HCT116 (cell line): ENCODE measurements around the gene OSBPL8. TPM values are rescaled to one million over a fixed set of nuclear protein-coding genes. Genes with fewer than 3 reads are reported as not detected.

Experiments used
- ATAC-seq: fragments of 200-7000 bp; cut with Tn5 transposase; 2 replicates; pipeline ENCODE4 v1.9.1; 2020; ENCODE audit warnings: mild to moderate bottlenecking, moderate library complexity
- BruUV-seq: library from RNA; stranded (reverse); fragments of 400-500 nt; replicated peaks from 2 replicates; lab custom pipeline; 2021; lab: Mats Ljungman, UMichigan
- CTCF ChIA-PET: fragments of 300-600 bp; sonication (Branson Sonifier 250); formaldehyde crosslinking; loops from one replicate; lab custom pipeline; 2021; ENCODE audit warnings: antibody characterized with exemption; lab: Charles Lee
- POLR2A ChIA-PET: fragments of 300-600, 350-600 bp; sonication (Branson Sonifier 250); formaldehyde crosslinking; loops from one replicate; lab custom pipeline; 2021; ENCODE audit warnings: antibody characterized with exemption; lab: Charles Lee
- RAD21 ChIA-PET, 2 experiments: fragments of 300-600 bp; sonication (Branson Sonifier 250); formaldehyde crosslinking; loops; one replicate each; lab custom pipeline; 2023; ENCODE audit warnings: low total read pairs in 2 of 2; ENCODE audit not compliant: uncharacterized antibody in 2 of 2, unreplicated experiment in 2 of 2, low non-redundant PET in 1 of 2; lab: Charles Lee
- DNase-seq: peaks from one replicate; pipeline ENCODE4 v3.0.0-alpha.2; 2010; ENCODE audit warnings: low read depth, low spot score
- H2AFZ ChIP-seq: fragments of 200-600 bp; shearing (Covaris generic), sonication (generic); 2 replicates; pipeline ENCODE4 v1.6.1; 2017; ENCODE audit warnings: low read depth, mixed run types, mixed read lengths, antibody characterized with exemption, low read length; ENCODE audit not compliant: poor library complexity, severe bottlenecking
- H3K27ac ChIP-seq: 2 replicates; pipeline ENCODE4 v1.5.1; 2012; ENCODE audit warnings: low read depth, low read length
- H3K27me3 ChIP-seq: fragments of 200-600 bp; sonication (generic); 2 replicates; pipeline ENCODE4 v1.6.1; 2016; ENCODE audit warnings: mixed run types, low read length, mixed read lengths; ENCODE audit not compliant: insufficient read depth
- H3K36me3 ChIP-seq, 2 experiments: fragments of 200-500 bp in 1 of 2; fragments of 200-600 bp in 1 of 2; sonication (Bioruptor generic) in 1 of 2; sonication (generic) in 1 of 2; 2 replicates each; pipeline versions ENCODE4 v1.5.1 to v1.6.1; 2014 to 2016; ENCODE audit warnings: low read length in 2 of 2, inconsistent platforms in 1 of 2, mixed read lengths in 1 of 2, mixed run types in 1 of 2; ENCODE audit not compliant: insufficient read depth in 2 of 2, control insufficient read depth in 1 of 2
- H3K4me1 ChIP-seq, 2 experiments: fragments of 200-600 bp in 1 of 2; sonication (generic) in 1 of 2; 2 replicates each; pipeline versions ENCODE4 v1.5.1 to v1.6.1; 2012 to 2017; ENCODE audit warnings: low read length in 2 of 2, inconsistent platforms in 1 of 2, mild to moderate bottlenecking in 1 of 2, mixed read lengths in 1 of 2, mixed run types in 1 of 2, moderate library complexity in 1 of 2; ENCODE audit not compliant: insufficient read depth in 2 of 2, control insufficient read depth in 1 of 2
- H3K4me2 ChIP-seq: fragments of 200-600 bp; sonication (generic); 2 replicates; pipeline ENCODE4 v1.6.1; 2017; ENCODE audit warnings: mixed run types, low read length, mixed read lengths
- H3K4me3 ChIP-seq, 2 experiments: fragments of 200-600 bp in 1 of 2; sonication (generic) in 1 of 2; replicated peaks in 1 of 2; 2 replicates each; pipeline ENCODE4 v1.5.1; 2011 to 2016; ENCODE audit warnings: low read length in 2 of 2, control low read depth in 1 of 2, low read depth in 1 of 2, mild to moderate bottlenecking in 1 of 2, mixed read lengths in 1 of 2, mixed run types in 1 of 2
- H3K79me2 ChIP-seq: fragments of 200-600 bp; sonication (generic); 2 replicates; pipeline ENCODE4 v1.6.1; 2017; ENCODE audit warnings: mild to moderate bottlenecking, mixed run types, low read length, moderate library complexity, mixed read lengths; ENCODE audit not compliant: insufficient read depth
- H3K9ac ChIP-seq: fragments of 200-600 bp; sonication (generic); 2 replicates; pipeline ENCODE4 v1.6.1; 2016; ENCODE audit warnings: low read length, mixed read lengths
- H3K9me2 ChIP-seq: fragments of 200-600 bp; sonication (generic), shearing (Covaris generic); 2 replicates; pipeline ENCODE4 v1.6.1; 2017; ENCODE audit warnings: mixed run types, mild to moderate bottlenecking, moderate library complexity; ENCODE audit not compliant: insufficient read depth
- H3K9me3 ChIP-seq, 2 experiments: fragments of 200-500 bp in 1 of 2; fragments of 200-600 bp in 1 of 2; sonication (Bioruptor generic) in 1 of 2; sonication (generic) in 1 of 2; 2 replicates each; pipeline ENCODE4 v1.6.1; 2014 to 2017; ENCODE audit warnings: low read length in 2 of 2, mixed read lengths in 2 of 2, inconsistent platforms in 1 of 2, low read depth in 1 of 2, mild to moderate bottlenecking in 1 of 2, mixed run types in 1 of 2, moderate library complexity in 1 of 2; ENCODE audit not compliant: control insufficient read depth in 1 of 2, insufficient read depth in 1 of 2
- H4K20me1 ChIP-seq: fragments of 200-600 bp; sonication (generic), shearing (Covaris generic); 2 replicates; pipeline ENCODE4 v1.6.1; 2017; ENCODE audit warnings: mixed run types, mild to moderate bottlenecking, moderate library complexity; ENCODE audit not compliant: insufficient read depth
- CBX3 ChIP-seq: IDR thresholded peaks from 2 replicates; pipeline ENCODE4 v1.6.1; 2012; ENCODE audit warnings: low read depth
- CEBPB ChIP-seq: IDR thresholded peaks from 2 replicates; pipeline ENCODE4 v1.6.1; 2012; ENCODE audit warnings: low read depth
- EGR1 ChIP-seq: IDR thresholded peaks from 2 replicates; pipeline ENCODE4 v1.6.1; 2012; ENCODE audit warnings: low read depth
- EZH2 ChIP-seq: fragments of 200-600 bp; sonication (generic); IDR thresholded peaks from 2 replicates; pipeline ENCODE4 v1.6.1; 2017; ENCODE audit warnings: antibody characterized with exemption, mixed run types
- EZH2phosphoT487 ChIP-seq: fragments of 200-600 bp; IDR thresholded peaks from 2 replicates; pipeline ENCODE4 v1.6.1; 2018; ENCODE audit warnings: antibody characterized with exemption, borderline replicate concordance
- POLR2A ChIP-seq: IDR thresholded peaks from 2 replicates; pipeline ENCODE4 v1.7.0; 2011; ENCODE audit warnings: borderline replicate concordance; ENCODE audit not compliant: insufficient read depth, insufficient read length; ENCODE audit errors: extremely low read depth
- SIN3A ChIP-seq: IDR thresholded peaks from 2 replicates; pipeline ENCODE4 v1.6.1; 2012; ENCODE audit warnings: low read depth
- SP1 ChIP-seq: IDR thresholded peaks from 2 replicates; pipeline ENCODE4 v1.6.1; 2012; ENCODE audit warnings: low read depth
- SRF ChIP-seq: IDR thresholded peaks from 2 replicates; pipeline ENCODE4 v1.6.1; 2012; ENCODE audit warnings: low read depth
- TCF7L2 ChIP-seq: IDR thresholded peaks from 2 replicates; pipeline ENCODE4 v1.7.0; 2011; ENCODE audit warnings: borderline replicate concordance, inconsistent platforms; ENCODE audit not compliant: insufficient read depth, insufficient read length; ENCODE audit errors: extremely low read depth
- YY1 ChIP-seq: IDR thresholded peaks from 2 replicates; pipeline ENCODE4 v1.6.1; 2011; ENCODE audit warnings: low read length, low read depth, moderate library complexity, mild to moderate bottlenecking; ENCODE audit not compliant: insufficient replicate concordance; ENCODE audit errors: extremely low read depth
- ZFX ChIP-seq: fragments of 450-650 bp; IDR thresholded peaks from 2 replicates; pipeline ENCODE4 v1.6.1; 2017
- ZNF274 ChIP-seq: fragments of 200-500 bp; sonication (Bioruptor generic); IDR thresholded peaks from 2 replicates; pipeline ENCODE4 v1.6.1; 2014; ENCODE audit warnings: mild to moderate bottlenecking, low read depth, low read length, inconsistent platforms
- intact Hi-C: fragments of 100-400 bp; cut with micrococcal nuclease; formaldehyde crosslinking; loops from 2 replicates; pipeline ENCODE4 v1.10.0; 2022
- total RNA-seq: library from RNA; stranded (reverse); gene quantifications from one replicate; pipeline ENCODE4 v1.2.1, GENCODE V29; 2021; ENCODE audit not compliant: unreplicated experiment
- TF ChIP-seq, protein P1 (sequence below): IDR thresholded peaks from 2 replicates; pipeline ENCODE4 v1.6.1; 2011; ENCODE audit warnings: mild to moderate bottlenecking, low read length, moderate library complexity; ENCODE audit not compliant: insufficient replicate concordance; ENCODE audit errors: extremely low read depth
- TF ChIP-seq, protein P2 (sequence below): IDR thresholded peaks from 2 replicates; pipeline ENCODE4 v1.6.1; 2012
- TF ChIP-seq, protein P3 (sequence below), 3 experiments: fragments of 200-600 bp in 1 of 3; sonication (generic) in 1 of 3; IDR thresholded peaks in 2 of 3; conservative IDR thresholded peaks in 1 of 3; 2 replicates each; pipeline ENCODE4 v1.5.1; 2012 to 2017; ENCODE audit warnings: low read depth in 2 of 3, low read length in 2 of 3, antibody characterized with exemption in 1 of 3, borderline replicate concordance in 1 of 3, control low read depth in 1 of 3, mild to moderate bottlenecking in 1 of 3, mixed read lengths in 1 of 3, mixed run types in 1 of 3, moderate library complexity in 1 of 3; ENCODE audit not compliant: insufficient read depth in 1 of 3
- TF ChIP-seq, protein P4 (sequence below): IDR thresholded peaks from 2 replicates; pipeline ENCODE4 v1.6.1; 2012; ENCODE audit warnings: low read depth
- TF ChIP-seq, protein P5 (sequence below): IDR thresholded peaks from 2 replicates; pipeline ENCODE4 v1.6.1; 2012

Gene OSBPL8
- total RNA-seq, 1 experiment from 2014 or later: 115 TPM

DNA sequence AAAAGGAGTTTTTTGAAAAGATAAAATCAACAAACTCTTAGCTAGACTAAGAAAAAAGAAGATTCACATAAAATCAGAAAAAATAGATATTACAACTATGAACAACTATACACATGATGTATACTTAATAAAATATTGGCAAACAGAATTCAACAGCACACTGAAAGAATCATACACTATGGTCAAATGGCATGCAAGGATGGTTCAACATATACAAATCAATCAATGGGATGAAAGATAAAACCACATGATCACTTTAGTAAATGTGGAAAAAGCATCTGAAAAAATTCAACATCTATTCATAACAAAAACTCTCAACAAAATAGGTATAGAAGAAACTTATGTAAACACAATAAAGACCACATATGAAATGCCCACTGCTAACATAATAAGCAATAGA is 126.8 kb downstream of the OSBPL8 start:
- no peak for ATAC-seq
- DNase-seq: no peak
- ChIA-PET CTCF (no interaction called here), POLR2A (no interaction called here), RAD21 (no interaction called here)
- no peaks in the 10 kb centered on the region for H3K36me3 ChIP-seq
- TF ChIP-seq ZFX (no peak), SRF (no peak), POLR2A (no peak), ZNF274 (no peak), EZH2phosphoT487 (no peak), EZH2 (no peak), CBX3 (no peak), TCF7L2 (no peak), SP1 (no peak), EGR1 (no peak), CEBPB (no peak), SIN3A (no peak), YY1 (no peak)
- TF ChIP-seq, protein P1, sequence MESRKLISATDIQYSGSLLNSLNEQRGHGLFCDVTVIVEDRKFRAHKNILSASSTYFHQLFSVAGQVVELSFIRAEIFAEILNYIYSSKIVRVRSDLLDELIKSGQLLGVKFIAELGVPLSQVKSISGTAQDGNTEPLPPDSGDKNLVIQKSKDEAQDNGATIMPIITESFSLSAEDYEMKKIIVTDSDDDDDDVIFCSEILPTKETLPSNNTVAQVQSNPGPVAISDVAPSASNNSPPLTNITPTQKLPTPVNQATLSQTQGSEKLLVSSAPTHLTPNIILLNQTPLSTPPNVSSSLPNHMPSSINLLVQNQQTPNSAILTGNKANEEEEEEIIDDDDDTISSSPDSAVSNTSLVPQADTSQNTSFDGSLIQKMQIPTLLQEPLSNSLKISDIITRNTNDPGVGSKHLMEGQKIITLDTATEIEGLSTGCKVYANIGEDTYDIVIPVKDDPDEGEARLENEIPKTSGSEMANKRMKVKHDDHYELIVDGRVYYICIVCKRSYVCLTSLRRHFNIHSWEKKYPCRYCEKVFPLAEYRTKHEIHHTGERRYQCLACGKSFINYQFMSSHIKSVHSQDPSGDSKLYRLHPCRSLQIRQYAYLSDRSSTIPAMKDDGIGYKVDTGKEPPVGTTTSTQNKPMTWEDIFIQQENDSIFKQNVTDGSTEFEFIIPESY: no peak
- TF ChIP-seq, protein P2, sequence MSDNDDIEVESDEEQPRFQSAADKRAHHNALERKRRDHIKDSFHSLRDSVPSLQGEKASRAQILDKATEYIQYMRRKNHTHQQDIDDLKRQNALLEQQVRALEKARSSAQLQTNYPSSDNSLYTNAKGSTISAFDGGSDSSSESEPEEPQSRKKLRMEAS: no peak
- TF ChIP-seq, protein P3, sequence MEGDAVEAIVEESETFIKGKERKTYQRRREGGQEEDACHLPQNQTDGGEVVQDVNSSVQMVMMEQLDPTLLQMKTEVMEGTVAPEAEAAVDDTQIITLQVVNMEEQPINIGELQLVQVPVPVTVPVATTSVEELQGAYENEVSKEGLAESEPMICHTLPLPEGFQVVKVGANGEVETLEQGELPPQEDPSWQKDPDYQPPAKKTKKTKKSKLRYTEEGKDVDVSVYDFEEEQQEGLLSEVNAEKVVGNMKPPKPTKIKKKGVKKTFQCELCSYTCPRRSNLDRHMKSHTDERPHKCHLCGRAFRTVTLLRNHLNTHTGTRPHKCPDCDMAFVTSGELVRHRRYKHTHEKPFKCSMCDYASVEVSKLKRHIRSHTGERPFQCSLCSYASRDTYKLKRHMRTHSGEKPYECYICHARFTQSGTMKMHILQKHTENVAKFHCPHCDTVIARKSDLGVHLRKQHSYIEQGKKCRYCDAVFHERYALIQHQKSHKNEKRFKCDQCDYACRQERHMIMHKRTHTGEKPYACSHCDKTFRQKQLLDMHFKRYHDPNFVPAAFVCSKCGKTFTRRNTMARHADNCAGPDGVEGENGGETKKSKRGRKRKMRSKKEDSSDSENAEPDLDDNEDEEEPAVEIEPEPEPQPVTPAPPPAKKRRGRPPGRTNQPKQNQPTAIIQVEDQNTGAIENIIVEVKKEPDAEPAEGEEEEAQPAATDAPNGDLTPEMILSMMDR (IDR thresholded peaks at IDR 0.05 in 2 of 3, conservative IDR thresholded peaks at IDR 0.05 in 1 of 3; ENCODE audit: borderline replicate concordance in 1 of 3, insufficient read depth in 1 of 3, low read depth in 2 of 3, low read length in 2 of 3): no peak
- TF ChIP-seq, protein P4, sequence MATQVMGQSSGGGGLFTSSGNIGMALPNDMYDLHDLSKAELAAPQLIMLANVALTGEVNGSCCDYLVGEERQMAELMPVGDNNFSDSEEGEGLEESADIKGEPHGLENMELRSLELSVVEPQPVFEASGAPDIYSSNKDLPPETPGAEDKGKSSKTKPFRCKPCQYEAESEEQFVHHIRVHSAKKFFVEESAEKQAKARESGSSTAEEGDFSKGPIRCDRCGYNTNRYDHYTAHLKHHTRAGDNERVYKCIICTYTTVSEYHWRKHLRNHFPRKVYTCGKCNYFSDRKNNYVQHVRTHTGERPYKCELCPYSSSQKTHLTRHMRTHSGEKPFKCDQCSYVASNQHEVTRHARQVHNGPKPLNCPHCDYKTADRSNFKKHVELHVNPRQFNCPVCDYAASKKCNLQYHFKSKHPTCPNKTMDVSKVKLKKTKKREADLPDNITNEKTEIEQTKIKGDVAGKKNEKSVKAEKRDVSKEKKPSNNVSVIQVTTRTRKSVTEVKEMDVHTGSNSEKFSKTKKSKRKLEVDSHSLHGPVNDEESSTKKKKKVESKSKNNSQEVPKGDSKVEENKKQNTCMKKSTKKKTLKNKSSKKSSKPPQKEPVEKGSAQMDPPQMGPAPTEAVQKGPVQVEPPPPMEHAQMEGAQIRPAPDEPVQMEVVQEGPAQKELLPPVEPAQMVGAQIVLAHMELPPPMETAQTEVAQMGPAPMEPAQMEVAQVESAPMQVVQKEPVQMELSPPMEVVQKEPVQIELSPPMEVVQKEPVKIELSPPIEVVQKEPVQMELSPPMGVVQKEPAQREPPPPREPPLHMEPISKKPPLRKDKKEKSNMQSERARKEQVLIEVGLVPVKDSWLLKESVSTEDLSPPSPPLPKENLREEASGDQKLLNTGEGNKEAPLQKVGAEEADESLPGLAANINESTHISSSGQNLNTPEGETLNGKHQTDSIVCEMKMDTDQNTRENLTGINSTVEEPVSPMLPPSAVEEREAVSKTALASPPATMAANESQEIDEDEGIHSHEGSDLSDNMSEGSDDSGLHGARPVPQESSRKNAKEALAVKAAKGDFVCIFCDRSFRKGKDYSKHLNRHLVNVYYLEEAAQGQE: no peak
- TF ChIP-seq, protein P5, sequence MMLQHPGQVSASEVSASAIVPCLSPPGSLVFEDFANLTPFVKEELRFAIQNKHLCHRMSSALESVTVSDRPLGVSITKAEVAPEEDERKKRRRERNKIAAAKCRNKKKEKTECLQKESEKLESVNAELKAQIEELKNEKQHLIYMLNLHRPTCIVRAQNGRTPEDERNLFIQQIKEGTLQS: no peak
- H2AFZ ChIP-seq: no peak overlapping the region
- H3K9ac ChIP-seq: no peak overlapping the region
- no peaks in the 10 kb centered on the region for H4K20me1 ChIP-seq
- intact Hi-C loops: no loop called here
- H3K9me2 ChIP-seq: no peaks in the 10 kb centered on the region
- H3K4me3 ChIP-seq: no peak overlapping the region
- 0 out of 4 replicates have a peak, but pooled peaks cover 3 to 10% of the 10 kb centered on the region in 2 experiments for H3K9me3 ChIP-seq
- no peaks in the 10 kb centered on the region for H3K27me3 ChIP-seq
- H3K4me2 ChIP-seq: no peak overlapping the region
- peaks cover 53% of the 10 kb centered on the region for H3K79me2 ChIP-seq
- no peak overlapping the region for H3K27ac ChIP-seq
- no peaks in the 10 kb centered on the region for H3K4me1 ChIP-seq
- no TSS peak for BruUV-seq
